ENCODE results near the gene DENND10. TPM values are rescaled to one million over a fixed set of nuclear protein-coding genes. Genes with fewer than 3 reads are reported as not detected.
"Not testable (repeated sequence)": the region's sequence is repeated elsewhere in the genome, so short reads cannot be mapped to it uniquely, and the experiment has no call there.

Gene DENND10
- total and polyA plus RNA-seq, 2 donors = 24.8 to 26.0 TPM

GRCh38 chr10:119149729-119150128 lies 45.8 kb downstream of the DENND10 start:
- 90% methylated on average over 13 of the region's 13 CpGs for WGBS
- no peaks in the 10 kb centered on the region for H3K27me3 ChIP-seq (ENCODE audit: control insufficient read depth in 2 of 2, insufficient read depth in 1 of 2, low read length in 1 of 2)
- H3K4me3 ChIP-seq (ENCODE audit: low read length in 2 of 2) = no peak overlapping the region
- H3K36me3 ChIP-seq (ENCODE audit: control insufficient read depth in 2 of 2, insufficient read depth in 2 of 2, low read length in 1 of 2) = peaks cover 30 to 37% of the 10 kb centered on the region in 2 donors
- H3K4me1 ChIP-seq (ENCODE audit: control insufficient read depth in 2 of 2, insufficient read depth in 2 of 2, low read length in 2 of 2) = no peaks in the 10 kb centered on the region
- H3K9me3 ChIP-seq (ENCODE audit: control insufficient read depth in 2 of 2, insufficient read depth in 1 of 2, low read length in 1 of 2) = no peaks in the 10 kb centered on the region
- no peak overlapping the region for H3K27ac ChIP-seq (ENCODE audit: low read depth in 1 of 2, low read length in 1 of 2)
- DNase-seq (ENCODE audit: low read depth in 6 of 9, low spot score in 9 of 9) = no peak

- not testable (repeated sequence) for H3K4me1 ChIP-seq (ENCODE audit: control insufficient read depth in 2 of 2, insufficient read depth in 2 of 2, low read length in 2 of 2); DNase-seq (ENCODE audit: low read depth in 6 of 9, low spot score in 9 of 9); H3K27me3 ChIP-seq (ENCODE audit: control insufficient read depth in 2 of 2, insufficient read depth in 1 of 2, low read length in 1 of 2); H3K4me3 ChIP-seq (ENCODE audit: low read length in 2 of 2); H3K9me3 ChIP-seq (ENCODE audit: control insufficient read depth in 2 of 2, insufficient read depth in 1 of 2, low read length in 1 of 2); H3K27ac ChIP-seq (ENCODE audit: low read depth in 1 of 2, low read length in 1 of 2)
- 95% methylated on average over 6 of the region's 6 CpGs for WGBS
- peaks cover 35 to 52% of the 10 kb centered on the region in 2 donors for H3K36me3 ChIP-seq (ENCODE audit: control insufficient read depth in 2 of 2, insufficient read depth in 2 of 2, low read length in 1 of 2)
Observed at GRCh38 chr10:119151601-119152000, 47.7 kb downstream of the DENND10 start.

- 98% methylated on average over 5 of the region's 5 CpGs for WGBS
- DNase-seq (ENCODE audit: low read depth in 6 of 9, low spot score in 9 of 9) = no peak
- peaks cover 29 to 49% of the 10 kb centered on the region in 2 donors for H3K36me3 ChIP-seq (ENCODE audit: control insufficient read depth in 2 of 2, insufficient read depth in 2 of 2, low read length in 1 of 2)
- no peaks in the 10 kb centered on the region for H3K27me3 ChIP-seq (ENCODE audit: control insufficient read depth in 2 of 2, insufficient read depth in 1 of 2, low read length in 1 of 2)
- H3K4me1 ChIP-seq (ENCODE audit: control insufficient read depth in 2 of 2, insufficient read depth in 2 of 2, low read length in 2 of 2) = no peaks in the 10 kb centered on the region
- no peak overlapping the region for H3K4me3 ChIP-seq (ENCODE audit: low read length in 2 of 2)
- no peak overlapping the region for H3K27ac ChIP-seq (ENCODE audit: low read depth in 1 of 2, low read length in 1 of 2)
- H3K9me3 ChIP-seq (ENCODE audit: control insufficient read depth in 2 of 2, insufficient read depth in 1 of 2, low read length in 1 of 2) = no peaks in the 10 kb centered on the region
Observed at GRCh38 chr10:119153041-119153440, 49.1 kb downstream of the DENND10 start.

- WGBS = 98% methylated on average over 12 of the region's 12 CpGs
- Histone ChIP-seq H3K27ac (ENCODE audit: low read depth in 1 of 2, low read length in 1 of 2) (no peak overlapping the region), H3K27me3 (ENCODE audit: control insufficient read depth in 2 of 2, insufficient read depth in 1 of 2, low read length in 1 of 2) (no peaks in the 10 kb centered on the region), H3K4me3 (ENCODE audit: low read length in 2 of 2) (no peak overlapping the region), H3K36me3 (ENCODE audit: control insufficient read depth in 2 of 2, insufficient read depth in 2 of 2, low read length in 1 of 2) (peaks cover 28 to 51% of the 10 kb centered on the region in 2 donors), H3K4me1 (ENCODE audit: control insufficient read depth in 2 of 2, insufficient read depth in 2 of 2, low read length in 2 of 2) (no peaks in the 10 kb centered on the region), H3K9me3 (ENCODE audit: control insufficient read depth in 2 of 2, insufficient read depth in 1 of 2, low read length in 1 of 2) (no peaks in the 10 kb centered on the region)
- DNase-seq (ENCODE audit: low read depth in 6 of 9, low spot score in 9 of 9) = no peak
Observed at GRCh38 chr10:119153661-119154060, 49.7 kb downstream of the DENND10 start.

- no peak for DNase-seq (ENCODE audit: low read depth in 6 of 9, low spot score in 9 of 9)
- no peak overlapping the region for H3K27ac ChIP-seq (ENCODE audit: low read depth in 1 of 2, low read length in 1 of 2)
- H3K4me1 ChIP-seq (ENCODE audit: control insufficient read depth in 2 of 2, insufficient read depth in 2 of 2, low read length in 2 of 2) = peaks cover 0 to 1% of the 10 kb centered on the region in 2 donors
- H3K27me3 ChIP-seq (ENCODE audit: control insufficient read depth in 2 of 2, insufficient read depth in 1 of 2, low read length in 1 of 2) = no peaks in the 10 kb centered on the region
- H3K36me3 ChIP-seq (ENCODE audit: control insufficient read depth in 2 of 2, insufficient read depth in 2 of 2, low read length in 1 of 2) = peaks cover 25 to 38% of the 10 kb centered on the region in 2 donors
- H3K4me3 ChIP-seq (ENCODE audit: low read length in 2 of 2) = no peak overlapping the region
- whole genome bisulfite sequencing = 94% methylated on average over 8 of the region's 8 CpGs
- H3K9me3 ChIP-seq (ENCODE audit: control insufficient read depth in 2 of 2, insufficient read depth in 1 of 2, low read length in 1 of 2) = no peaks in the 10 kb centered on the region
Observed at GRCh38 chr10:119159332-119159731, 55.4 kb downstream of the DENND10 start.

- DNase-seq (ENCODE audit: low read depth in 6 of 9, low spot score in 9 of 9) = no peak
- no peaks in the 10 kb centered on the region for H3K9me3 ChIP-seq (ENCODE audit: control insufficient read depth in 2 of 2, insufficient read depth in 1 of 2, low read length in 1 of 2)
- no peak overlapping the region for H3K4me3 ChIP-seq (ENCODE audit: low read length in 2 of 2)
- 94% methylated on average over 11 of the region's 11 CpGs for WGBS
- H3K36me3 ChIP-seq (ENCODE audit: control insufficient read depth in 2 of 2, insufficient read depth in 2 of 2, low read length in 1 of 2) = peaks cover 12 to 20% of the 10 kb centered on the region in 2 donors
- H3K27ac ChIP-seq (ENCODE audit: low read depth in 1 of 2, low read length in 1 of 2) = no peak overlapping the region
- no peaks in the 10 kb centered on the region for H3K27me3 ChIP-seq (ENCODE audit: control insufficient read depth in 2 of 2, insufficient read depth in 1 of 2, low read length in 1 of 2)
- peaks cover 4 to 20% of the 10 kb centered on the region in 2 donors for H3K4me1 ChIP-seq (ENCODE audit: control insufficient read depth in 2 of 2, insufficient read depth in 2 of 2, low read length in 2 of 2)
Observed at GRCh38 chr10:119161680-119162451, 58.0 kb downstream of the DENND10 start.

- Histone ChIP-seq H3K36me3 (ENCODE audit: control insufficient read depth in 2 of 2, insufficient read depth in 2 of 2, low read length in 1 of 2) (peaks cover 12 to 27% of the 10 kb centered on the region in 2 donors), H3K4me1 (ENCODE audit: control insufficient read depth in 2 of 2, insufficient read depth in 2 of 2, low read length in 2 of 2) (peaks cover 4 to 20% of the 10 kb centered on the region in 2 donors)
Observed at GRCh38 chr10:119162452-119163092, 58.7 kb downstream of the DENND10 start.

GRCh38 chr10:119165171-119166117 lies 61.5 kb downstream of the DENND10 start, which contains the start of gene SFXN4:
TSS of gene SFXN4 (minus strand) at chr10:119165714. CDS start at chr10:119165647, 67 bp downstream.
- 2% methylated on average over 90 of the region's 90 CpGs for WGBS
- Histone ChIP-seq H3K27ac (ENCODE audit: low read depth in 1 of 2, low read length in 1 of 2) (peak within 1 kb of the TSS; percentile 55 to 83), H3K36me3 (ENCODE audit: control insufficient read depth in 2 of 2, insufficient read depth in 2 of 2, low read length in 1 of 2) (peaks cover 18 to 35% of the 10 kb centered on the region in 2 donors), H3K4me1 (ENCODE audit: control insufficient read depth in 2 of 2, insufficient read depth in 2 of 2, low read length in 2 of 2) (peaks cover 4 to 20% of the 10 kb centered on the region in 2 donors), H3K9me3 (ENCODE audit: control insufficient read depth in 2 of 2, insufficient read depth in 1 of 2, low read length in 1 of 2) (no peaks in the 10 kb centered on the region), H3K27me3 (ENCODE audit: control insufficient read depth in 2 of 2, insufficient read depth in 1 of 2, low read length in 1 of 2) (no peaks in the 10 kb centered on the region), H3K4me3 (ENCODE audit: low read length in 2 of 2) (peak within 1 kb of the TSS; percentile 69 to 88)
- DNase-seq (ENCODE audit: low read depth in 6 of 9, low spot score in 9 of 9) = peak in 7 of 9 donors; percentile 37 to 82 (median 64)

More at GRCh38 chr10:119162452-119163092, 58.7 kb downstream of the DENND10 start:
- Histone ChIP-seq H3K27ac (ENCODE audit: low read depth in 1 of 2, low read length in 1 of 2) (no peak overlapping the region), H3K27me3 (ENCODE audit: control insufficient read depth in 2 of 2, insufficient read depth in 1 of 2, low read length in 1 of 2) (no peaks in the 10 kb centered on the region), H3K9me3 (ENCODE audit: control insufficient read depth in 2 of 2, insufficient read depth in 1 of 2, low read length in 1 of 2) (no peaks in the 10 kb centered on the region), H3K4me3 (ENCODE audit: low read length in 2 of 2) (no peak overlapping the region)
- WGBS = 98% methylated on average over 5 of the region's 5 CpGs
- no peak for DNase-seq (ENCODE audit: low read depth in 6 of 9, low spot score in 9 of 9)

Measured in thymus (tissue), 11 donors.